Measurements from ENCODE around the gene SYNE1. TPM values are rescaled to one million over a fixed set of nuclear protein-coding genes. Genes with fewer than 3 reads are reported as not detected.
A peak's percentile ranks its signal among the peaks of the same experiment; 100 is the strongest.

The SYNE1 gene
- total RNA-seq, 1 experiment from 2014 or later = 3.0 TPM

DNA sequence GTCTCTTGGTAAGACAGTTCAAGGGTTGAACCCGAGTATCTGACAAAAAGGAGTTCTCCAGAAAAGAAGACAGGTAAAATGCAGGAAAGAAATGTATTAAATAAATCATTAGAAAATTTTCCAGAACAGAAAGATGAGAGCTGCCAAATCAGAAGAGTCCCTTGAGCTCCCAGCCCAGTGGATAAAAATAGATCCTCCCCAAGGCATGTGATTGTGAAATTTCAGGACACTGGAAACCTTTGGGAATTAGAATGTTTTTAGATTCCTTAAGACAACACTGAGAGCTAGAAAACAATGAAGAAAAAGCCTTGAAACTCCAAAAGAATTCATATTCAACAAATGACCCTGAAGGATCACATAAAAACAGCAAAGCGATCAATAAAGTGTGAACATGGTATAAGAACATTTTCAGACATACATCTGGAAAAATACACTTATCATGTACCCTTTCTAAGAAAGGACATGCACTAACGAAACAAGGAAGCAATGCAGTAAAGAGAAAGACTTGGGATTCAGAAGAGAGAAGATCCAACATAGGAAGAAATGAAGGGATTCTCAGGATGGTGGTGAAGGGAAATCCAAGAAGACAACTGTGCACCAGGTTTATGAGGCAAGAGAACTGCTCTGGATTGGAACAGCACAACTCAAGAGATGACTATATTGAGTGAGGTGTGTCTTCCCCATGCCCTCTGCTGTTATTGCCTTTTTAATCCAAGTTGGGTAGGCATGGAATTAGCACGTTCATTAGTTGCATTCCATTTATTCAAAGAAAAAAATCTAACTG, 390.4 kb downstream of the SYNE1 start:
- H3K14ac ChIP-seq (ENCODE audit: insufficient read depth, low read length) = no peak overlapping the region
- no peaks in the 10 kb centered on the region for H3K9me3 Mint-ChIP-seq

More for the DNA sequence above, 390.4 kb downstream of the SYNE1 start:
- H3K23me2 ChIP-seq (ENCODE audit: insufficient read length, low read depth, low read length, poor library complexity, severe bottlenecking) = no peaks in the 10 kb centered on the region
- H3K9ac ChIP-seq (ENCODE audit: extremely low read depth, insufficient read length, low read length) = no peak overlapping the region
- TF ChIP-seq, protein P1, sequence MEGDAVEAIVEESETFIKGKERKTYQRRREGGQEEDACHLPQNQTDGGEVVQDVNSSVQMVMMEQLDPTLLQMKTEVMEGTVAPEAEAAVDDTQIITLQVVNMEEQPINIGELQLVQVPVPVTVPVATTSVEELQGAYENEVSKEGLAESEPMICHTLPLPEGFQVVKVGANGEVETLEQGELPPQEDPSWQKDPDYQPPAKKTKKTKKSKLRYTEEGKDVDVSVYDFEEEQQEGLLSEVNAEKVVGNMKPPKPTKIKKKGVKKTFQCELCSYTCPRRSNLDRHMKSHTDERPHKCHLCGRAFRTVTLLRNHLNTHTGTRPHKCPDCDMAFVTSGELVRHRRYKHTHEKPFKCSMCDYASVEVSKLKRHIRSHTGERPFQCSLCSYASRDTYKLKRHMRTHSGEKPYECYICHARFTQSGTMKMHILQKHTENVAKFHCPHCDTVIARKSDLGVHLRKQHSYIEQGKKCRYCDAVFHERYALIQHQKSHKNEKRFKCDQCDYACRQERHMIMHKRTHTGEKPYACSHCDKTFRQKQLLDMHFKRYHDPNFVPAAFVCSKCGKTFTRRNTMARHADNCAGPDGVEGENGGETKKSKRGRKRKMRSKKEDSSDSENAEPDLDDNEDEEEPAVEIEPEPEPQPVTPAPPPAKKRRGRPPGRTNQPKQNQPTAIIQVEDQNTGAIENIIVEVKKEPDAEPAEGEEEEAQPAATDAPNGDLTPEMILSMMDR (conservative IDR thresholded peaks at IDR 0.05) = no peak
- no peak overlapping the region for H3K18ac ChIP-seq (ENCODE audit: insufficient read length, low read depth, low read length)
- no peak overlapping the region for H3T11ph ChIP-seq (ENCODE audit: low read length)
- H3K56ac ChIP-seq (ENCODE audit: insufficient read length, low read depth, low read length) = no peak overlapping the region
- no peak overlapping the region for H4K8ac ChIP-seq (replicated peaks; ENCODE audit: insufficient read length, low read depth, low read length)
- H2BK15ac ChIP-seq (ENCODE audit: low read depth, low read length) = no peak overlapping the region
- no peaks in the 10 kb centered on the region for H4K20me1 ChIP-seq (ENCODE audit: control insufficient read depth, insufficient read depth, insufficient read length)
- no peak overlapping the region for H3K4me2 ChIP-seq (ENCODE audit: insufficient read depth, insufficient read length, low read length)
- no peak overlapping the region for H2BK12ac ChIP-seq (ENCODE audit: insufficient read length, low read depth, low read length)
- Mint-ChIP-seq H3K36me3 (ENCODE audit: insufficient read depth in 1 of 3, low read depth in 3 of 3) (no peaks in the 10 kb centered on the region), H3K4me1 (peaks cover 5 to 6% of the 10 kb centered on the region in 2 experiments; a peak in 3 of 4 replicates), H3K27me3 (ENCODE audit: low read depth) (no peaks in the 10 kb centered on the region), H3K27ac (0 out of 7 replicates have a peak overlapping the region, but pooled peaks of 1 of the 3 experiments have one; percentile 1), H3K4me3 (no peak overlapping the region)
- H3K23ac ChIP-seq (ENCODE audit: insufficient read length, low read depth, low read length) = no peak overlapping the region
- no peaks in the 10 kb centered on the region; the same call in 1 of the 2 replicates for H3K4me1 ChIP-seq (ENCODE audit: insufficient read depth, low read length)
- H2AK5ac ChIP-seq (ENCODE audit: insufficient read length, low read length) = no peak overlapping the region
- H3K9me3 ChIP-seq (ENCODE audit: control insufficient read depth, low read depth, low read length) = no peaks in the 10 kb centered on the region
- H2AFZ ChIP-seq (ENCODE audit: low read length) = no peak overlapping the region
- H3K79me1 ChIP-seq (ENCODE audit: insufficient read depth, low read depth, low read length, poor library complexity, severe bottlenecking) = no peaks in the 10 kb centered on the region
- H3K4ac ChIP-seq (ENCODE audit: low read depth, low read length) = no peak overlapping the region
- no peak for DNase-seq
- no peak overlapping the region for H4K5ac ChIP-seq (ENCODE audit: insufficient read length, low read depth, low read length)
- H4K91ac ChIP-seq (ENCODE audit: insufficient read length, low read depth, low read length) = no peak overlapping the region
- H3K79me2 ChIP-seq (ENCODE audit: insufficient read depth, low read length) = no peaks in the 10 kb centered on the region
- no peak overlapping the region for H2BK5ac ChIP-seq (ENCODE audit: insufficient read length, low read length)
- H2BK120ac ChIP-seq (ENCODE audit: low read depth, low read length, poor library complexity, severe bottlenecking) = no peak overlapping the region
- no CpG with 5 or more reads among the region's 4 CpGs for WGBS (ENCODE audit: extremely low coverage, insufficient read length, low lambda C conversion rate)
- no peaks in the 10 kb centered on the region for H3K27me3 ChIP-seq (ENCODE audit: insufficient read depth, low read length)
- no peak overlapping the region for H3K27ac ChIP-seq (ENCODE audit: insufficient read length, low read depth, low read length)
- H2BK20ac ChIP-seq (ENCODE audit: low read depth, low read length, poor library complexity, severe bottlenecking) = no peak overlapping the region
